H1 (cell line): ENCODE measurements around the gene INSYN2A. TPM values are rescaled to one million over a fixed set of nuclear protein-coding genes. Genes with fewer than 3 reads are reported as not detected.

Experiments used
- BRCA1 ChIP-seq: IDR thresholded peaks from 2 replicates; pipeline ENCODE4 v1.6.1; 2012; ENCODE audit warnings: low read depth, low read length, improper control_type of control experiment
- CHD7 ChIP-seq: fragments of 300-600 bp; sonication (generic); IDR thresholded peaks from 2 replicates; pipeline ENCODE4 v1.7.1; 2012; ENCODE audit warnings: low read length, moderate library complexity, mild to moderate bottlenecking, inconsistent platforms; ENCODE audit not compliant: insufficient replicate concordance
- CTCF ChIP-seq, 3 experiments: IDR thresholded peaks; 1 replicate in 2 of 3; 2 replicates in 1 of 3; pipeline versions ENCODE4 v1.5.1 to v1.6.1; 2011; ENCODE audit warnings: low read length in 3 of 3, mild to moderate bottlenecking in 3 of 3, inconsistent platforms in 2 of 3, low read depth in 1 of 3, moderate library complexity in 1 of 3; ENCODE audit not compliant: insufficient read depth in 1 of 3; ENCODE audit errors: control extremely low read depth in 1 of 3
- SIN3A ChIP-seq, 2 experiments: IDR thresholded peaks in 1 of 2; conservative IDR thresholded peaks in 1 of 2; 2 replicates each; pipeline ENCODE4 v1.6.1; 2011 to 2012; ENCODE audit warnings: low read length in 2 of 2, improper control_type of control experiment in 1 of 2, low read depth in 1 of 2, mild to moderate bottlenecking in 1 of 2
- SRF ChIP-seq: IDR thresholded peaks from 2 replicates; pipeline ENCODE4 v1.6.1; 2011; ENCODE audit warnings: mild to moderate bottlenecking, low read depth, low read length, moderate library complexity
- polyA plus RNA-seq, 7 experiments: library from polyadenylated mRNA; depleted of rRNA in 3 of 7; stranded (reverse) in 5 of 7; unstranded in 2 of 7; fragments of >200 nt in 5 of 7; fragments of 200-250 nt in 2 of 7; gene quantifications; 1 replicate in 5 of 7; 2 replicates in 1 of 7; 4 replicates in 1 of 7; pipeline versions ENCODE4 v1.2.1 to v1.2.3, GENCODE V29; 2011 to 2013; ENCODE audit warnings: missing spikeins in 2 of 7, mixed read lengths in 2 of 7
- total RNA-seq: library from RNA; stranded (reverse); fragmentation: NEBNext Ultra II Directional; extraction: Animal tissue kit (Norgen Biotek cat#: 25700); gene quantifications from 2 replicates; pipeline ENCODE4 v1.2.1, GENCODE V29; 2021

Gene INSYN2A
- total and polyA plus RNA-seq, 2 of the 8 experiments (the other 6 are each of a cell fraction or from before 2014, with no cell fraction given): 0.11 to 0.19 TPM

- TF ChIP-seq CHD7 (no peak), BRCA1 (no peak), SRF (no peak), SIN3A (conservative IDR thresholded peaks at IDR 0.05 in 1 of 2, IDR thresholded peaks at IDR 0.05 in 1 of 2; ENCODE audit: low read depth in 1 of 2, low read length in 2 of 2) (no peak), CTCF (IDR thresholded peaks at IDR 0.05; ENCODE audit: control extremely low read depth in 1 of 3, insufficient read depth in 1 of 3, low read depth in 1 of 3, low read length in 3 of 3) (no peak)
Observed at GRCh38 chr10:127245456-127245855, 49.1 kb upstream of the INSYN2A start (continued).
